ENCODE data around the gene GOLGA6L10.
"Not testable (repeated sequence)": the region's sequence is repeated elsewhere in the genome, so short reads cannot be mapped to it uniquely, and the experiment has no call there.

The GOLGA6L10 gene

GRCh38 chr15:82317091-82317489 is 32.2 kb downstream of the GOLGA6L10 start:
- Histone ChIP-seq H3K4me1 (ENCODE audit: insufficient read depth, insufficient read length) (peaks cover 3% of the 10 kb centered on the region), H3K36me3 (ENCODE audit: insufficient read depth, insufficient read length, low read length) (no peaks in the 10 kb centered on the region), H3K9me3 (ENCODE audit: insufficient read depth, low read length) (no peaks in the 10 kb centered on the region), H3K9ac (ENCODE audit: insufficient read length, low read depth) (no peak overlapping the region), H3K27me3 (ENCODE audit: insufficient read depth, insufficient read length) (no peaks in the 10 kb centered on the region), H3K4me3 (ENCODE audit: insufficient read length, low read depth) (no peak overlapping the region)
- DNase-seq (ENCODE audit: low read depth, low spot score) = no peak
- TF ChIP-seq ZNF274 (IDR thresholded peaks at IDR 0.05; ENCODE audit: low read depth, low read length) (no peak), YY1 (IDR thresholded peaks at IDR 0.05; ENCODE audit: insufficient read depth, insufficient read length) (no peak), SUZ12 (IDR thresholded peaks at IDR 0.05; ENCODE audit: extremely low read depth, insufficient read depth, insufficient read length) (no peak)

- H3K36me3 ChIP-seq (ENCODE audit: insufficient read depth, insufficient read length, low read length); H3K4me1 ChIP-seq (ENCODE audit: insufficient read depth, insufficient read length); H3K4me3 ChIP-seq (ENCODE audit: insufficient read length, low read depth); H3K9ac ChIP-seq (ENCODE audit: insufficient read length, low read depth); H3K9me3 ChIP-seq (ENCODE audit: insufficient read depth, low read length); DNase-seq (ENCODE audit: low read depth, low spot score); H3K27me3 ChIP-seq (ENCODE audit: insufficient read depth, insufficient read length): not testable (repeated sequence)
Measured at GRCh38 chr15:82316247-82317090, 32.8 kb downstream of the GOLGA6L10 start.

GRCh38 chr15:82315519-82316246 is 33.6 kb downstream of the GOLGA6L10 start:
- Histone ChIP-seq H3K4me1 (ENCODE audit: insufficient read depth, insufficient read length) (peaks cover 3% of the 10 kb centered on the region), H3K36me3 (ENCODE audit: insufficient read depth, insufficient read length, low read length) (no peaks in the 10 kb centered on the region), H3K4me3 (ENCODE audit: insufficient read length, low read depth) (no peak overlapping the region), H3K9me3 (ENCODE audit: insufficient read depth, low read length) (no peaks in the 10 kb centered on the region), H3K9ac (ENCODE audit: insufficient read length, low read depth) (no peak overlapping the region), H3K27me3 (ENCODE audit: insufficient read depth, insufficient read length) (no peaks in the 10 kb centered on the region)
- DNase-seq (ENCODE audit: low read depth, low spot score) = no peak
- TF ChIP-seq YY1 (IDR thresholded peaks at IDR 0.05; ENCODE audit: insufficient read depth, insufficient read length) = no peak
- no peak for TF ChIP-seq SUZ12 (IDR thresholded peaks at IDR 0.05; ENCODE audit: extremely low read depth, insufficient read depth, insufficient read length)
- no peak for TF ChIP-seq ZNF274 (IDR thresholded peaks at IDR 0.05; ENCODE audit: low read depth, low read length)

DNA sequence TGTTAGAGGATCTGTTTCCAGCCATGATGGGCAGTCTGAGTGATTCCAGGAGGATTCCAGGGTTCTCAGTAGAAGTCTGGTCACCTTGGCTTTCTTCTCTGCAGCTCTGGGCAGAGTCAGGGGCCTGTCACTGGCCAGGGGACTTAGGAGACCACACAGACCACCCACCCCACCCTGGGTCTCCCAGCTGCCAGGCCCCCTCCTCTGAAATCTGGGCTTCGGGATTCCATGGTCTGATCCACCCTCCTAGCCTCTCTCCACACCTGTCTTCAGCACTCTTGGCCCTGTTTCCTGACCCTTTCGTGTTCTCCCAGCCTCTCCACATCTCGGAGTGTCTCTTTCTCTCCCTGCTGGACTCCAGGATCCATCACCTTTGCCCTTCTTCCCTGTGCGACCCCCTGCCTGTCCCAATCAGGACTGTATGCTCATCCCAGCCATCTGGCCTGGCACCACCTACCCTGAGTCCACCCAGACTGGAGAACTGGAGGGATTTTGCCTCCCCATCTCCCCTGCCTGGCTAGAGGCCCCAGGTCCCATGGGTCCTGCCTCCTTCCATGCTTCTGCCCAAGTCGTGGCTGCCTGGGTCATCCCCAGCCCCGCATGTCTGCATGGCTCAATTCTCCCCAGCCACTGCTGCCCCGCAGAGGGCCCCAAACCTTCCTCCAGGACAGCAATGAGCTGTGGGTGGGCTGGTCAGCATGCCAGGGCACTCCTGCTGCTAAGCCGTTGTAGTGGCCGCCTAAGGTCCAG is 34.3 kb downstream of the GOLGA6L10 start:
- H3K9ac ChIP-seq (ENCODE audit: insufficient read length, low read depth) = no peak overlapping the region
- no peak for DNase-seq (ENCODE audit: low read depth, low spot score)
- H3K36me3 ChIP-seq (ENCODE audit: insufficient read depth, insufficient read length, low read length) = no peaks in the 10 kb centered on the region

DNA sequence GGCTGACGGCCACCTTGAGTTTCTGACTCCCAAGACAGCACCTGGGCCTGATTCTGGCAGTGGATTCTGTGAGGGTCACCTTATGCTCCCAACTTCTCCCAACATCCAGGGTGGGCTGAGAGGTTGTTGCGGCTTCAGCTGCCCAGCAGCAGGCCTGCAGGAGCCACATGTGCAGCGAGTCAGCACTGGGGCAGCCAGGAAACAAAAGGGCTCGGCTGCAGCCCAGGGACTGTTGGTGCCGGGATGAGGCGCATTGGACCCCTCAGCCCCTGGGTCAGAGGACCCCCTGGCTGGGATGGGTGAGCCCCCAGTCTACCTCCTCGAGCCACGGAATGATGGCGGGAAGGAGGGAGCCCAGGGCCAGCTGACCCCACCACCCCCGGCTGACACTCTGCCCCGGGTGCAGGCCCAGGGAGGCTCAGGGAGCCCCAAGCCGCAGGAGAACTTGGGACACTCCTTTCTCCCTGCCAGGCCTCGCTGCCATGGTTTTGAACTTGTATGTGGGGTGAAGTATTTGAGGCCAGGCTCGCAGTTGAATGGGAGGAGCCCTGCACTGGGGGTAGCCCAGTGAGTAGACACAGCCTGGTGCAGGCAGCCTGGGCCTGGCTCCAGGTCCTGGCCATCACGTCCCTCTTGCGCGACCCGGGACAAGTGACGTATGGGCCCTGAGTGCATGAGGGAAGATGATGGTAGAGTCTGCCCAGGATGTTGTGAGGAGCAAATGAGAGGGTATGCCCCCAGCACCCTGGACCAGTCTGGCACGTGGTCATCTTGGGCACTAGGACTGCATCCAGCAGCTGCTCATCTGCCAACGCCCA is 35.1 kb downstream of the GOLGA6L10 start:
- not testable (repeated sequence) for H3K4me1 ChIP-seq (ENCODE audit: insufficient read depth, insufficient read length); H3K36me3 ChIP-seq (ENCODE audit: insufficient read depth, insufficient read length, low read length); H3K9me3 ChIP-seq (ENCODE audit: insufficient read depth, low read length); DNase-seq (ENCODE audit: low read depth, low spot score); H3K27me3 ChIP-seq (ENCODE audit: insufficient read depth, insufficient read length); H3K4me3 ChIP-seq (ENCODE audit: insufficient read length, low read depth); H3K9ac ChIP-seq (ENCODE audit: insufficient read length, low read depth)

More for the DNA sequence above, 34.3 kb downstream of the GOLGA6L10 start:
- TF ChIP-seq SUZ12 (IDR thresholded peaks at IDR 0.05; ENCODE audit: extremely low read depth, insufficient read depth, insufficient read length) (no peak), ZNF274 (IDR thresholded peaks at IDR 0.05; ENCODE audit: low read depth, low read length) (no peak), YY1 (IDR thresholded peaks at IDR 0.05; ENCODE audit: insufficient read depth, insufficient read length) (no peak)
- no peaks in the 10 kb centered on the region for H3K9me3 ChIP-seq (ENCODE audit: insufficient read depth, low read length)
- H3K4me1 ChIP-seq (ENCODE audit: insufficient read depth, insufficient read length) = peaks cover 3% of the 10 kb centered on the region
- H3K4me3 ChIP-seq (ENCODE audit: insufficient read length, low read depth) = no peak overlapping the region
- H3K27me3 ChIP-seq (ENCODE audit: insufficient read depth, insufficient read length) = no peaks in the 10 kb centered on the region

- no peak for DNase-seq (ENCODE audit: low read depth, low spot score)
- TF ChIP-seq YY1 (IDR thresholded peaks at IDR 0.05; ENCODE audit: insufficient read depth, insufficient read length) = no peak
Measured at GRCh38 chr15:82313446-82313845, 35.8 kb downstream of the GOLGA6L10 start.

More at GRCh38 chr15:82313446-82313845, 35.8 kb downstream of the GOLGA6L10 start:
- no peaks in the 10 kb centered on the region for H3K36me3 ChIP-seq (ENCODE audit: insufficient read depth, insufficient read length, low read length)
- no peaks in the 10 kb centered on the region for H3K27me3 ChIP-seq (ENCODE audit: insufficient read depth, insufficient read length)
- H3K4me1 ChIP-seq (ENCODE audit: insufficient read depth, insufficient read length) = peaks cover 3% of the 10 kb centered on the region
- no peaks in the 10 kb centered on the region for H3K9me3 ChIP-seq (ENCODE audit: insufficient read depth, low read length)
- no peak overlapping the region for H3K9ac ChIP-seq (ENCODE audit: insufficient read length, low read depth)
- no peak overlapping the region for H3K4me3 ChIP-seq (ENCODE audit: insufficient read length, low read depth)

Measured in NT2/D1 (cell line).